ENCODE data around the gene ZHX3. TPM values are rescaled to one million over a fixed set of nuclear protein-coding genes. Genes with fewer than 3 reads are reported as not detected.

The ZHX3 gene
- total and polyA plus RNA-seq, 2 of the 4 experiments (the other 2 are of a cell fraction) = 25.0 to 28.0 TPM

GRCh38 chr20:41359541-41360011 lies 42.0 kb upstream of the ZHX3 start:
- Histone ChIP-seq H3K79me1 (ENCODE audit: low read depth in 1 of 2, low read length in 2 of 2) (no peaks in the 10 kb centered on the region), H4K5ac (ENCODE audit: low read depth, low read length) (no peak overlapping the region), H2AFZ (replicated peaks; ENCODE audit: low read length, poor library complexity) (no peak overlapping the region), H3K36me3 (ENCODE audit: control insufficient read depth, insufficient read depth, low read length) (no peaks in the 10 kb centered on the region), H2BK120ac (ENCODE audit: low read depth, low read length) (no peak overlapping the region), H3K9me3 (ENCODE audit: control insufficient read depth, insufficient read depth, low read length) (no peaks in the 10 kb centered on the region), H4K20me1 (ENCODE audit: insufficient read depth, low read length) (no peaks in the 10 kb centered on the region), H3K23ac (ENCODE audit: low read depth, low read length) (no peak overlapping the region), H3K4me1 (ENCODE audit: control insufficient read depth, insufficient read depth, low read length) (no peaks in the 10 kb centered on the region), H2AK9ac (replicated peaks; ENCODE audit: low read depth, low read length, poor library complexity) (no peak overlapping the region), H2BK5ac (ENCODE audit: low read depth, low read length, poor library complexity, severe bottlenecking) (no peak overlapping the region), H2AK5ac (ENCODE audit: low read depth, low read length) (no peak overlapping the region; the same call in 1 of the 2 replicates), H3K9me1 (ENCODE audit: insufficient read depth, low read length) (no peaks in the 10 kb centered on the region), H4K91ac (ENCODE audit: insufficient read depth, low read depth, low read length) (no peak overlapping the region), H3K18ac (ENCODE audit: low read depth, low read length) (no peak overlapping the region), H4K8ac (ENCODE audit: low read depth in 2 of 2, low read length in 2 of 2) (no peak overlapping the region), H3K9ac (ENCODE audit: low read depth, low read length) (no peak overlapping the region), H3K27me3 (ENCODE audit: control insufficient read depth, insufficient read depth, low read length) (peaks cover 10% of the 10 kb centered on the region), H3K27ac (ENCODE audit: insufficient read depth, low read length) (no peak overlapping the region), H2BK20ac (ENCODE audit: low read depth, low read length) (no peak overlapping the region), H3K4ac (ENCODE audit: low read depth, low read length) (no peak overlapping the region), H3K4me2 (ENCODE audit: low read depth, low read length) (no peak overlapping the region), H3K4me3 (ENCODE audit: insufficient read depth, low read depth, low read length) (no peak overlapping the region), H3K14ac (replicated peaks; ENCODE audit: low read depth, low read length) (no peak overlapping the region), H3K56ac (ENCODE audit: extremely low read depth, insufficient read depth, low read length) (no peak overlapping the region), H2BK15ac (ENCODE audit: low read depth, low read length) (no peak overlapping the region)
- DNase-seq = no peak
- TF ChIP-seq ELK1 (IDR thresholded peaks at IDR 0.05; ENCODE audit: borderline replicate concordance, low read depth, low read length) = no peak
- no peak for TF ChIP-seq BHLHE40 (IDR thresholded peaks at IDR 0.05; ENCODE audit: low read depth, low read length)
- no peak for TF ChIP-seq CEBPB (IDR thresholded peaks at IDR 0.05; ENCODE audit: low read depth, low read length)
- no peak for TF ChIP-seq MXI1 (IDR thresholded peaks at IDR 0.05; ENCODE audit: borderline replicate concordance, low read depth, low read length)
- no peak for TF ChIP-seq NFE2L2 (IDR thresholded peaks at IDR 0.05; ENCODE audit: low read depth, low read length)
- no peak for TF ChIP-seq POLR2A (IDR thresholded peaks at IDR 0.05; ENCODE audit: low read depth, low read length)
- TF ChIP-seq RCOR1 (IDR thresholded peaks at IDR 0.05; ENCODE audit: insufficient replicate concordance, low read length) = no peak
- TF ChIP-seq FOS (IDR thresholded peaks at IDR 0.05; ENCODE audit: low read depth, low read length) = no peak
- TF ChIP-seq SMC3 (IDR thresholded peaks at IDR 0.05; ENCODE audit: low read depth, low read length) = no peak
- no peak for TF ChIP-seq RAD21 (IDR thresholded peaks at IDR 0.05; ENCODE audit: low read length)
- no peak for TF ChIP-seq CHD1 (IDR thresholded peaks at IDR 0.05; ENCODE audit: low read depth, low read length)
- ChIA-PET CTCF (no interaction called here), POLR2A (ENCODE audit: unreplicated experiment) (no interaction called here)
- intact Hi-C loops (cut with micrococcal nuclease) = no loop called here
- no TSS peak for BruUV-seq (replicated peaks)
- WGBS, 2 experiments (ENCODE audit: extremely low coverage in 2 of 2, insufficient read length in 1 of 2) = 100% methylated on average over 1 of the region's 9 CpGs; no CpG with 5 or more reads in 1 of the 2 experiments
- ATAC-seq (ENCODE audit: low read depth) = no peak
- dilution Hi-C loops (cut with HindIII; ENCODE audit: low sequenced_read_pairs, unreplicated experiment) = no loop called here
- in situ Hi-C loops (cut with MboI; ENCODE audit: low sequenced_read_pairs) = no loop called here
